Spleen (tissue), 11 donors: ENCODE results near the gene ITSN1. TPM values are rescaled to one million over a fixed set of nuclear protein-coding genes. Genes with fewer than 3 reads are reported as not detected.
"Not testable (repeated sequence)": the region's sequence is repeated elsewhere in the genome, so short reads cannot be mapped to it uniquely, and the experiment has no call there.

ENCODE experiments used
- DNase-seq: peaks from one replicate; pipeline ENCODE4 v3.0.0-alpha.2; 2020
- H3K27ac ChIP-seq, 8 donors: fragments of 200-600 bp; sonication (generic) in 7 of 8; 1 replicate in 4 of 8; 2 replicates in 4 of 8; pipeline versions ENCODE4 v1.5.0 to v1.8.0; 2016 to 2021; ENCODE audit warnings: inconsistent platforms in 4 of 8, mild to moderate bottlenecking in 4 of 8, moderate library complexity in 1 of 8
- H3K27me3 ChIP-seq, 7 donors: fragments of 200-600 bp; sonication (generic) in 6 of 7; replicated peaks in 1 of 7; 1 replicate in 4 of 7; 2 replicates in 3 of 7; pipeline versions ENCODE4 v1.5.0 to v1.8.0; 2016 to 2021; ENCODE audit warnings: inconsistent platforms in 3 of 7, mild to moderate bottlenecking in 1 of 7
- H3K36me3 ChIP-seq, 6 donors: fragments of 200-600 bp; sonication (generic) in 5 of 6; 1 replicate in 4 of 6; 2 replicates in 2 of 6; pipeline versions ENCODE4 v1.5.0 to v1.8.0; 2016 to 2021; ENCODE audit warnings: inconsistent platforms in 2 of 6
- H3K4me1 ChIP-seq, 6 donors: fragments of 200-600 bp; sonication (generic) in 5 of 6; 1 replicate in 3 of 6; 2 replicates in 3 of 6; pipeline versions ENCODE4 v1.5.0 to v1.8.0; 2016 to 2021; ENCODE audit warnings: inconsistent platforms in 3 of 6
- H3K4me3 ChIP-seq, 8 donors: fragments of 200-600 bp; sonication (generic) in 7 of 8; 1 replicate in 4 of 8; 2 replicates in 4 of 8; pipeline versions ENCODE4 v1.5.0 to v1.8.0; 2016 to 2021; ENCODE audit warnings: inconsistent platforms in 4 of 8, mild to moderate bottlenecking in 4 of 8, moderate library complexity in 2 of 8
- H3K9me3 ChIP-seq, 8 donors: fragments of 200-600 bp; sonication (generic) in 7 of 8; 1 replicate in 4 of 8; 2 replicates in 4 of 8; pipeline versions ENCODE4 v1.5.0 to v1.8.0; 2016 to 2021; ENCODE audit warnings: inconsistent platforms in 4 of 8
- POLR2A ChIP-seq, 3 donors: fragments of 450-650 bp; IDR thresholded peaks; one replicate each; pipeline ENCODE4 v1.5.1; 2017; ENCODE audit warnings: antibody characterized with exemption in 3 of 3, mild to moderate bottlenecking in 1 of 3
- POLR2AphosphoS5 ChIP-seq, 3 donors: sonication (generic); formaldehyde crosslinking; IDR thresholded peaks; one replicate each; pipeline ENCODE4 v1.5.1; 2017; ENCODE audit warnings: antibody characterized with exemption in 3 of 3
- WGBS, 5 donors: extraction: QIAGEN DNeasy Blood & Tissue Kit in 3 of 5; methylation state at CpG; one replicate each; pipeline versions ENCODE4 v1.1.5 to v1.1.7; 2013 to 2018; 5-methylcytosine and 5-hydroxymethylcytosine counted together
- intact Hi-C: fragments of 100-400 bp; cut with DNase I; formaldehyde crosslinking; loops from one replicate; pipeline ENCODE4 v1.15.0; 2023; ENCODE audit warnings: low total_unique reads
- polyA plus RNA-seq, 3 donors: library from polyadenylated mRNA; stranded (reverse); fragments of 200-250 nt; gene quantifications; one replicate each; pipeline ENCODE4 v1.2.1, GENCODE V29; 2013
- total RNA-seq, 7 donors: library from RNA; depleted of rRNA in 3 of 7; stranded (reverse); fragments of >200 nt in 3 of 7; fragmentation: NEBNext Ultra II Directional in 4 of 7; extraction: Animal tissue kit (Norgen Biotek cat#: 25700) in 4 of 7; gene quantifications; one replicate each; pipeline versions ENCODE4 v1.1.0 to v1.2.1, GENCODE V29; 2016 to 2021
- TF ChIP-seq, protein P1 (sequence below), 11 experiments: fragments of 200-600 bp in 7 of 11; fragments of 450-650 bp in 4 of 11; sonication (generic) in 4 of 11; IDR thresholded peaks in 8 of 11; conservative IDR thresholded peaks in 3 of 11; 1 replicate in 7 of 11; 2 replicates in 4 of 11; pipeline versions ENCODE4 v1.4.0 to v1.8.0; 2016 to 2021; ENCODE audit warnings: antibody characterized with exemption in 11 of 11, inconsistent platforms in 4 of 11, mild to moderate bottlenecking in 1 of 11
- donor health status: healthy with polysubstance abuse.
- donor health status: DM: no; HTN: no; CAD: no; lungs with moderate emphysema.
- donor health status: DM: no; HTN: no; CAD: no.
- donor health status: Bipolar disorder and iron deficiency.
- donor health status: healthy.
- donor health status: DM: no; HTN: no; CAD: no.
- donor health status: DM: yes; HTN: yes; CAD: no.

ITSN1 gene
- total and polyA plus RNA-seq, 10 donors, result 4.1 to 89.0 (median 42.6) TPM

DNA sequence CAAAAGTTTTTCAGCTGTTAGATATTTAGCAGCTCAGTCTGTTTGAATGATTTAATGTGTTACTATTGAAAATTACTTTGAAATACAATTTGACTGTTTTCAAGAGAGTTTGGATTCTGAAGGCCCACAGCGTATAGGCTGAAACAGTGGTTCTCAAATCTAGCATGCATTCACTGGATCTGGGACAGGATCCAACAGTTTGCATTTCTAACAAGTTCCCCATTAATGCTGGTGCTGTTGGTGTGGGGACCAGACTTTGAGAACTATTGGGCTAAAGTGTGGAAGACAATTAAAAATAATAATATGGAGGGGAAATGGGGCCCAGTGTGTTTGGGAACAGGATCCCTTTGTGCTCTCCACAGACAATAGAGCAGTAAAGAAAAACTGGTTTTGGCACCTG is 31.9 kb downstream of the ITSN1 start:
- intact Hi-C loops, result no loop called here
- Histone ChIP-seq H3K4me1 (peaks cover 0 to 10% (median 0%) of the 10 kb centered on the region in 6 donors), H3K27ac (no peak overlapping the region), H3K27me3 (no peaks in the 10 kb centered on the region), H3K4me3 (no peak overlapping the region), H3K9me3 (no peaks in the 10 kb centered on the region), H3K36me3 (no peaks in the 10 kb centered on the region)
- TF ChIP-seq POLR2A (IDR thresholded peaks at IDR 0.05) (no peak), POLR2AphosphoS5 (IDR thresholded peaks at IDR 0.05) (no peak)
- TF ChIP-seq, protein P1, sequence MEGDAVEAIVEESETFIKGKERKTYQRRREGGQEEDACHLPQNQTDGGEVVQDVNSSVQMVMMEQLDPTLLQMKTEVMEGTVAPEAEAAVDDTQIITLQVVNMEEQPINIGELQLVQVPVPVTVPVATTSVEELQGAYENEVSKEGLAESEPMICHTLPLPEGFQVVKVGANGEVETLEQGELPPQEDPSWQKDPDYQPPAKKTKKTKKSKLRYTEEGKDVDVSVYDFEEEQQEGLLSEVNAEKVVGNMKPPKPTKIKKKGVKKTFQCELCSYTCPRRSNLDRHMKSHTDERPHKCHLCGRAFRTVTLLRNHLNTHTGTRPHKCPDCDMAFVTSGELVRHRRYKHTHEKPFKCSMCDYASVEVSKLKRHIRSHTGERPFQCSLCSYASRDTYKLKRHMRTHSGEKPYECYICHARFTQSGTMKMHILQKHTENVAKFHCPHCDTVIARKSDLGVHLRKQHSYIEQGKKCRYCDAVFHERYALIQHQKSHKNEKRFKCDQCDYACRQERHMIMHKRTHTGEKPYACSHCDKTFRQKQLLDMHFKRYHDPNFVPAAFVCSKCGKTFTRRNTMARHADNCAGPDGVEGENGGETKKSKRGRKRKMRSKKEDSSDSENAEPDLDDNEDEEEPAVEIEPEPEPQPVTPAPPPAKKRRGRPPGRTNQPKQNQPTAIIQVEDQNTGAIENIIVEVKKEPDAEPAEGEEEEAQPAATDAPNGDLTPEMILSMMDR (IDR thresholded peaks at IDR 0.05 in 8 of 11, conservative IDR thresholded peaks at IDR 0.05 in 3 of 11), result no peak
- WGBS, 5 donors, result 51 to 98% (median 95%) methylated on average over 1 of the region's 1 CpG
- DNase-seq, result no peak

DNA sequence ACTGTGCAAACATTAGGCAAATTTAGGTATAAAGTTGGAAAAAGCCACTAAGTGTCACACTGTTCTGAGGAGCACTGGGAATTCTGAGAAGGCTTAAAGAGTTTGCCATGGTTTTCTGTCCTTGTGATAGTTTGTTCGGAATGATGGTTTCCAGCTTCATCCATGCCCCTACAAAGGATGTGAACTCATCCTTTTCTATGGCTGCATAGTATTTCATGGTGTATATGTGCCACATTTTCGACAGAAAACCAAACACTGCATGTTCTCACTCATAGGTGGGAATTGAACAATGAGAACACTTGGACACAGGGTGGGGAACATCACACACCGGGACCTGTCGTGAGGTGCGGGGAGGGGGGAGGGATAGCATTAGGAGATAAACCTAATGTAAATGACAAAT is 34.4 kb downstream of the ITSN1 start:
- WGBS, 5 donors, result 93 to 97% (median 95%) methylated on average over 5 of the region's 5 CpGs
- DNase-seq, H3K36me3 ChIP-seq, H3K27me3 ChIP-seq, H3K9me3 ChIP-seq, intact Hi-C loops, H3K4me3 ChIP-seq, H3K27ac ChIP-seq, H3K4me1 ChIP-seq: not testable (repeated sequence)

DNA sequence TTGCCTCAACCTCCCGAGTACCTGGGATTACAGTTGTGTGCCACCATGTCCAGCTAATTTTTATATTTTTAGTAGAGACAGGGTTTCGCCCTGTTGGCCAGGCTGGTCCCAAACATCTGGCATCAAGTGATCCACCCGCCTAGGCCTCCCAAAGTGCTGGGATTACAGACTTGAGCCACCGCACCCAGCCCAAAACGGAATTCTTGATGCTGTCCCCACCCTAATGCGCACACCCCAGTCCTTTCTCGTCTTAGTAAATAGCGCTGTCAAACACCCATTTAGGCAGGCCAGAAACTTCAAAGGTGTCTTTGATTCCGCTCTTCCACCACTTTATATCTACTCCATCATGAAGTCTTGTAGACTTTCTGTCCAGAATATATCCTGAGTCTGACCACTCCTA is 35.1 kb downstream of the ITSN1 start:
- no peak for DNase-seq
- TF ChIP-seq POLR2AphosphoS5 (IDR thresholded peaks at IDR 0.05) (no peak), POLR2A (IDR thresholded peaks at IDR 0.05) (no peak)
- TF ChIP-seq, protein P1 (IDR thresholded peaks at IDR 0.05 in 8 of 11, conservative IDR thresholded peaks at IDR 0.05 in 3 of 11), result no peak
- no peaks in the 10 kb centered on the region for H3K9me3 ChIP-seq

DNA sequence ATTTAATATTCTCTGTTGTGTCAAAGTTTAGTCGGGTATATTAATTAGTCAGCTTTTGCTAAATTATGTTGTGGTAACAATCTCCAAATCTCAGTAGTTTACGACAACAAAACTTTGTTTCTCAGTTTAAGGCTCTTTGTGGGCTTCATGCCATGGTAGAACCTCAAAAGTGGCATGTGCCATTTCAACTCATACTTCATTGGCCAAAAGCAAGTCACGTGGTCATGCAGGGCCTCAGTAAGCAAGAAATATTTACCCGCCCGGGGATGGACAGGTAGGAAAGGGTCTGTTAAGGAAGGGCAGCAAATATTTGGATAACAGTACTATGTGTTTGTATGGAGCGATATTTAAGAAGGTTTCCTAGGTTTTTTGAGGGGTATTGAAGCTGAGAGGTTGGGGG is 38.6 kb downstream of the ITSN1 start:
- 94 to 96% (median 96%) methylated on average over 6 of the region's 6 CpGs for WGBS, 5 donors
- TF ChIP-seq POLR2AphosphoS5 (IDR thresholded peaks at IDR 0.05), result no peak
- TF ChIP-seq POLR2A (IDR thresholded peaks at IDR 0.05), result no peak
- TF ChIP-seq, protein P1 (IDR thresholded peaks at IDR 0.05 in 8 of 11, conservative IDR thresholded peaks at IDR 0.05 in 3 of 11), result no peak
- Histone ChIP-seq H3K27me3 (no peaks in the 10 kb centered on the region), H3K9me3 (no peaks in the 10 kb centered on the region), H3K36me3 (no peaks in the 10 kb centered on the region), H3K4me3 (no peak overlapping the region), H3K27ac (no peak overlapping the region), H3K4me1 (peaks cover 0 to 33% (median 18%) of the 10 kb centered on the region in 6 donors)
- intact Hi-C loops, result no loop called here
- DNase-seq, result no peak

More for the DNA sequence above, 35.1 kb downstream of the ITSN1 start:
- Histone ChIP-seq H3K27me3 (no peaks in the 10 kb centered on the region), H3K4me3 (no peak overlapping the region), H3K4me1 (peaks cover 0 to 9% (median 0%) of the 10 kb centered on the region in 6 donors), H3K27ac (no peak overlapping the region), H3K36me3 (no peaks in the 10 kb centered on the region)
- intact Hi-C loops, result no loop called here
- 93 to 99% (median 96%) methylated on average over 9 of the region's 9 CpGs for WGBS, 5 donors
